ENCODE measurements around the gene PSMD9.
"Not testable (repeated sequence)": the region's sequence is repeated elsewhere in the genome, so short reads cannot be mapped to it uniquely, and the experiment has no call there.

The PSMD9 gene

DNA sequence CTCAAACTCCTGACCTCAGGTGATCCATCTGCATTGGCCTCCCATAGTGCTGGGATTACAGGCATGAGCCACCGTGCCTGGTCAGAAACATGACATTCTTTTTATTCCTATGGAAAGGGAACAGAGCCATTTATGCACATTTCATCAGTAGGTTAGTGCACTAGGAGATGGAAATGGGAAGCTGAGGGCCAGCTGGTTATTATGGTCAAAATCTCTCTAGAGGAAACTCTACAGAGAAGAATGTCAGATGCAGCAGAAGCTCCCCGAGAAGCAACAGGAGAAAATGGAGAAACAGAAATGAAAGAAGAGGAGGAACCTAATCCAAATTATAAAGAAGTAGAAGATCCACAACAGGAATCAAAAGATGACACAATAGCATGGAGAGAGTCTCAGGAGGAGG, 32.5 kb downstream of the PSMD9 start:
- no peak for DNase-seq (ENCODE audit: low read depth)

DNA sequence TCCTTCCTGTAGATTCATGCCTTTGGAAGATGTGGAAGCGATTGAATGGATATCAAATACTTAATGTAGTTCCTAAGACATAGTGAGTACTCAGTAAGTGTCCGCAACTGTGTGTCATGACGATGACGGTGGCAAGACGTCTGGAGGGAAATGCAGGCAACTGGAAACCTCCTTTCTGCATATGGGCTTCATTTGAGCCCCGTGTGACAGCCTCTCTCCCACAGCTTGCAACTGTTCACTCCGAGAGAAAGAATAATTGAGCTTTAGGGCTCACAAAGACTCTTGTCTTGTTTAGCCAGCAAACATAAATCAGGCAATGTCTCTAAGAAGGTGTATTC, 36.7 kb downstream of the PSMD9 start:
- peak; percentile 88 for DNase-seq (ENCODE audit: low read depth)

DNA sequence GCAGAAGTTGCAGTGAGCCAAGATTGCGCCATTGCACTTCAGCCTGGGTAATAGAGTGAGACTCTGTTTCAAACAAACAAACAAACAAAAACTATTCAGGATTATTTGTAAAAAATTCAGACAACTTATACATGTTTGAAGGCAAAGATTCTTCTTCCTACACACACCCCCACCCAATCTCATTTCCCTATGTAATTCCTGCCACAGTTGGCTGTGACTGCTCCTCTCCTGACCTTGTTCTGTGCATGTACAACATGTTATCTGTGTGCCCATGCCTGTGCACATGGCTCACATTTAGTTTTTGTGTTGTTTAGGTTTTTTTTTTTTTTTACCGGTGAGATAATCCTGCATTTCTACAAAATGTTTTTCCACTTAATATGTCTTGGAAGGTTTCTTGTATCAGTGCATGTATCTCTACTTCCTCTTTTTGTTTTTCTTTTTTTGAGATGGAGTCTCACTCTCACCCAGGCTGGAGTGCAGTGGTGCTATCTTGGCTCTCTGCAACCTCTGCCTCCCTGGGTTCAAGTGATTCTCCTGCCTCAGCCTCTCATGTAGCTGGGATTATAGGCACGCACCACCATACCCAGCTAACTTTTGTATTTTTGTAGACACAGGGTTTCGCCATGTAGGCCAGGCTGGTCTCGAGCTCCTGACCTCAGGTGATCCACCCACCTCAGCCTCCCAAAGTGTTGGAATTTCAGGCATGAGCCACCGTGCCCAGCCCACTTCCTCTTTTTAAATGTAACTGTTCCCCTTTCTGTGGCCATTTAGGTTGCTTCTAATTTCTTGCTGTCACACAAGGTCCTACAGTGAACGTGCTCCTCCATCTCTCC, 38.5 kb downstream of the PSMD9 start:
- no peak for DNase-seq (ENCODE audit: low read depth)

DNA sequence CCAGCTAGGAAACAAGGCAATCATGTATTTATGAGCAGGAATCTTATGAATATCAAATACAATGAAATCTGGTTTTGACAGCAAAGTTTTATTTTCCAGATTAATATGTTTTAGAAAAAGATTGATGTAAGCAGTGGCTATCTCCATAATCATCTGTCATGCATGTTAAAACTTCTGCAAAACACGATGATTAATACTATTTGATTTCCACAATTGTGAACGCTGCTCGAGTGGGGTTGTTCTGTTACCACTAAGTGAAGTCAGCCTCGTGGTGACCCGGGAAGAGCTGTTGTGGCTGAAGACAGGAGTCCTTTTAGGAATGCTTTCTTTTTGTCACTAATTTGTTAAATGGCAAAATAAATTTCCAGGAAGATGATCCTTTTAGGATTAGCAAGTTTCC, 39.2 kb downstream of the PSMD9 start:
- DNase-seq (ENCODE audit: low read depth): peak; percentile 41

DNA sequence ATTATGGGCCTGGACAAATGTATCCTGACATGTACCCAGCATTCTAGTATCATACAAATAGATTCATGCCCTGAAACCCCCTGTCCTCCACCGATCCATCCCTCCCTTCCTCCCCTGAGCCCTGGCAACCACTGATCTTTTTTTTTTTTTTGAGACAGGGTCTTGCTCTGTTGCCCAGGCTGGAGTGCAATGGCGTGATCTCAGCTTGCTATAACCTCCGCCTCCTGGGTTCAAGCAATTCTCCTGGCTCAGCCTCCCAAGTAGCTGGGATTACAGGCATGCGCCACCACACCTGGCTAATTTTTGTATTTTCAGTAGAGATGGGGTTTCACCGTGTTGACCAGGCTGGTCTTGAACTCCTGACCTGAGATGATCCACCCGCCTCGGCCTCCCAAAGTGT, 41.0 kb downstream of the PSMD9 start:
- not testable (repeated sequence) for DNase-seq (ENCODE audit: low read depth)

DNA sequence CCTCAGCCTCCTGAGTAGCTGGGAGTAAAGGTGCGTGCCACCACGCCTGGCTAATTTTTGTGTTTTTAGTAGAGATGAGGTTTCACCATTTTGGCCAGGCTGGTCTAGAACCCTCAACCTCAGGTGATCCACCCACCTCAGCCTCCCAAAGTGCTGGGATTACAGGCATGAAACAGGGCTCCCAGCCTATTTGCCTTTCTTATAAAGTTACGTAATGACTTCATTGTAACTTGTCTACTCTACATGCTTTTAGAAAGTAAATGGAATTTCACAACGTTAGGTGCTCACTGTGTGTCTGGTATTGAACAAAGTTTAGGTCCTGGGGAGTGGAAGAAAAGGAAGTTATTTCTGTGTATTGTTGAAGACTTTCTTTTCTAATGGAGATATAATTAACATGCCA, 42.3 kb downstream of the PSMD9 start:
- DNase-seq (ENCODE audit: low read depth): no peak

DNA sequence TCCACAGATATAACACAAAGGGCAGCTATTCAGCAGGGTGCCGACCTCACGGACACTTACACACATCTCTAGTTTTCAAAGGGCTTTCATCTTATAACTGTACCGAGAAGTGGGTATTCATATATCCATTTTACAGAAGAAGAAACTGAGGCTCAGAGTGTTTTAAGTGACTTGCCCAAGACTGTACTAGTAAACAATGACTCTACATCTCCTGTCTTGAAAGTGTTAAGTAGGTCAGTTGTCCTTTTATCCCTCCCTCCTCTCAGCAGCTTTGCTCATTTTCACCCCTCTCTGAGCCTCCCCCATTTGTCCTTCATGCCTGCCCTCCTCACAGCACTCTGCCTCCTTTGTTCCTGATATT, 43.6 kb downstream of the PSMD9 start:
- no peak for DNase-seq (ENCODE audit: low read depth)

DNA sequence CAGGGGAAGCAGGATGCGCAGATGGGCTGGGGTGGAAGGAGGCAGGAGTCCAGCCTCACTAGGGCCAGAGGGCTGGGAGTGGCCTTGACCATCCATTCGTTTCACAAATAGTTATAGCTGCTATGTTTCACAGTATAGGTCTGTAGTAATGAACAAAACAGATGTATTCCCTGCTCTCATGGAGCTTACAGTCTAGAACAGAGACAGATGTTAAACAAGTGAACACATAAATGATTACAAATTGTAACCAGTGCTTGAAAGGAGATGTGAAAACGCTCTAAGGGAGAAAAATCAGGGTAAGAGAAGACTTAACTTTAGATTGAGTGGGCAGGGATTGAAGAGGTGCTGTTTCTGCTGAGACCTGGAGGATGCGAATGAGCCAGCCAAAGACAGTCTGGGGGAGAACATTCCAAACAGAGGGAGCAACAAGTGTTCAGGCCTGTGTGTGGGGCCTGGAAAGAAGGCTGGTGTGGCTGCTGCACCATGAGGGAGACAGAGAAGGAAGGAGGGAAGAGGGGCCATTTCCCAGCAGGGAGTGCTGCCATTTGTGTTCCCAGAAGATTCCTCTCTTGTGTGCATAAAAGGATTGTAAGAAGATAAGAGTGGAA, 44.4 kb downstream of the PSMD9 start:
- no peak for DNase-seq (ENCODE audit: low read depth)

DNA sequence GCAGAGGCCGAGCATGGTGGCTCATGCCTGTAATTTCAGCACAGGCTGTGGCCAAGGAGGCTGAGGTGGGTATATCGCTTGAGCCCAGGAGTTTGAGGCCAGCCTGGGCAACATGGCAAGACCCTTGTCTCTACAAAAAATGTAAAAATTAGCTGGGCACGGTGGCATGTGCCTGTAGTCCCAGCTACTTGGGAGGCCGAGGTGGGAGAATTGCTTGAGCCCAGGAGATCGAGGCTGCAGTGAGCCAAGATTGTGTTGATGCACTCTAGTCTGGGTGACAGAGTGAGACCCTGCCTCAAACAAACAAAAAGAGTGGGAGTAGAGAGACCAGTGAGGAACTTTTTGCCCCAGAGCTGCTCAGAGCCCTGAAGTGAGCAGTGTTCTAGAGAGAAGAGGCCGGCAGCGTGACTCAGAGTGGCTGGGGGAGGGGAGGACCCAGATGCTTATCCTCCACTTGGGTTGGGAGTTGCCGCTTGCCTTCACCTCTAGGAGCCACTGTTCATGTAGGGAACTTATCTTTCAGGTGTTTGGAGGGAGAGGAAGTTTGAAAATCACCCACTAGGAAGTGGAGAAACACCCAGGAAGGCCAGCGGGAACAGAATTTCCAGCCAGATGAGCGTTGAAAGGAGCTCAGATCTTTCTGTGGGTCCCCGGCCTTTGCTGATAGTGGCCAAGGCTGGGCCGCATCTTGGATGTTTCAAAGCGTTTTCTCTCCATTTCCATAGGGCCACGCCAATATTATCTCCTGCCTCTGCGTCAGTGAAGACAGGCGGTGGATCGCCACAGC, 45.1 kb downstream of the PSMD9 start:
- DNase-seq (ENCODE audit: low read depth): peak; percentile 69

DNA sequence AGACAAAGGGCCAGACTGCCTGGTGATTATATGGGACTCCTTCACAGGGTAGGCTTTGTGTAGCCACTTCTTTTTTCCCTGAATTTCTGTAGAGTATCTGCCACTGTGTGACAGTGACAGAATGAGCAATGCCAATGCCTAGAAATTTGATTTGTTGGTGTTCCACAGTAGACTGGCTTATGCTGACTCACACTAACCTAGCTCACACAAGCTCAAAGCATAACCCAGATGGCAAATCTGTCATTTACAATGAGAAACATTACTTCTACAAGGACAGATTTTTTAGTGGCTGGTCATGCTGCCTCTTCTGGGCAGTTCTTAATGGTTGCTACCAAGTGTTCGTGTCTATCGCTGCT, 45.7 kb downstream of the PSMD9 start:
- peak; percentile 34 for DNase-seq (ENCODE audit: low read depth)

DNA sequence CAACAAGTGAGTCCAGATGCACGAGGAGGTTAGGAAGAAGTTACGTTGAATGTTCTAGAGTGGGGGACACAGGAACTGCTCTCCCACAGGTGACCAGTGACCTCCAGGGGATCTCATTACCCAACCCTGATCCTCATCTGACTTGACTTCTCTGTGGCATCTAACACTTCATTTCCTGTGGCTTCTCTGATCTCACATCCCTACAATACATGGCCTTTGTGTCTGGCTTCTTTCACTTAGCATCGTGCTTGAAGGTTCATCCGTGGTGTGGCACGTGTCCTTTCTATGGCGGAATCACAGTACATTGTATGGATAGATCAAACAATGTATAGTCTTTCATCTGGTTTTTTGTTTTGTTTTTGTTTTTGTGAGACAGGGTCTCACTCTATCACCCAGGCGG, 49.1 kb downstream of the PSMD9 start:
- no peak for DNase-seq (ENCODE audit: low read depth)

DNA sequence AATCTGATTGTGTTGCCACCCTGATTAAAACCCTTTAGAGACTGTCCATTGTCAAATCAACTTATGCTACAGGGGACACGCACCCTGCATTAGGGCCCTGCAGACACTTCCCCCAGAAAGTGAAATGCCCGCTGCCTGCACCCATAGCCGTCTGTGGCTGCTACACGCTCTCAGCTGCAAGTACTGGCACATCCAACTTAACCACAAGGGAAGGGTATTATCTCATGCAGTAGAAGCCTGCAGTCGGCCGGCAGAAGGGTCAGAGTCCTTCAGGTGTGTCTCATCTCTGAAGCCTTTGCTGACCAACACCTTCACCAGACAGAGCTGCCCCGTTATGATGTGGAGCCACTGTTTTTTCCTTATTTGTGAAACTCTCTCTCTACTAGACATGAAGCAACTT, 50.6 kb downstream of the PSMD9 start:
- no peak for DNase-seq (ENCODE audit: low read depth)

DNA sequence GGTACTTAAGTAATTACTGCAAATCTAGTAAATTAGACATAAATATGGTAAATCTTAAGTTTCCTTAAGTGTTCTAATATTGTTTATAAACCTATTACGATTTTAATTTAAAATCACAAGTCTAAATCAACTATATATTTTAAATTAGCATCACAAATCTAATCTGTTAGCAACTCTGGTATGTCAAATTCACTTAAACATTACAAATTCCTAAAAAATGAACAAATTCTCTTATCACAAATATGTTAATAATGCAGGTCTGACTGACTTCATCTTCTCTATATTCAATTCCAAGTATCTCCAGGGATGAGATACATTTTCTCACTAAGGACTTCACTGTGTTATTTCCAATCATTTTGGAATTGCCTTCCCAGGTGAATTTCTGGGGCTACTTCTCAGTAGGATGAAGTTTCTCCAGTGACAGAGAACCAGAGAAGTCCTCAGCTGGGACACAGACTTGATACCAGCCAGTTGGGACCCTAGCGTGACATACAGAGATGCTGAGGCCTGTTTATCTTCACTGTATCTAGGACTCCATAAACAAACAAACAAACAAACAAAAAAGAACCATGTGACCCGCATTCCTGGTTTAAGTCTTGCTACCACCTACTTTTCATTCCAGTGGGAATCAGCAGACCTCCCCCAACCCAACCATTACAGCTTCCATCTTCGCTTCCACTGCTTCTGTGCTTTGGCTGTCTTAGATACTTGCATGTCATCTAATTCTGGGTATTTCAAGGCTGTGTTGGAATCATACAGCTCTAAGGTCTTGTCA, 51.6 kb downstream of the PSMD9 start:
- no peak for DNase-seq (ENCODE audit: low read depth)

DNA sequence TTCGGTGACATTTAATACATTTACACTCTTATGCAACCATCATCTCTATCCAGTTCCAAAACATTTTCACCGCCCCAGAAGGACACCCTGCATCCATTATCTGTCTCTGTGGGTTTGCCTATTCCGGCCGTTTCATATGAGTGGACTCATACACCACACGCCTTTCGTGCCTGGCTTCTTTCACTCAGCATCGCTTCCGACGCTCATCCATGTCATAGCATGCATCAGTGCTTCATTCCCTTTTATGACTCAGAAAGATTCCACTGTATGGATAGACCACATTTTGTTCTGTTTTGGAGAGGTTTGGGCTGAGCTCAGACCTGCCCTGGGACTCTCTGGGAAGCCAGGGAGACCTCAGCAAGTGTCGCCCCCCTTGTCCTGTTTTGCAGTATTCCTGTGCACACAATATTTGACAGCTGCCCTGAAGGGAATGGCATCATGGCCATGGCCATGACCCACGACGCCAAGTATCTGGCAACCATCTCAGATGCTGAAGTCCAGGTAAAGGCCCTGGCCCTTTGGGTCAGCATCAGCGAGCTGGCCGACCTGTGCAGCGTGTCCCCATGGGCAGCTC, 53.6 kb downstream of the PSMD9 start:
- DNase-seq (ENCODE audit: low read depth): peak; percentile 36

DNA sequence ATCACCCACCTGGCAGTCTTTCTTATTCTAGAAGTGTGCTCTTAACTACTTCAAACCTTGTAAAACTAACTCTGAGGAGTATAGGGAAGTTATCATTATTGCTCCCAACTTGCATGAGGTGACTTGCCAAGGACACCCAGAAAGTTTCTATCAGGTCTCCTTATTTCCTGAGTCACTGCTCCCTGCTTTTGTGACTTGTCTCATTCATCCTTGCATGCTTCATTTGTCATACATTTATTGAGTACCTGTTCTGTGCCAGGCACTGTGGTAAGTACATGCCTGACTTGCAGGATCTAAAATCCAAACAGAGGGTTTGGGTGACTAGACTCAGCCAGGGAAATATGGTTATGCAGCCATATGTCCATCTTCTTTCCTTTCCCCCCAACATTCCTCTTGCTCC, 55.3 kb downstream of the PSMD9 start:
- no peak for DNase-seq (ENCODE audit: low read depth)

DNA sequence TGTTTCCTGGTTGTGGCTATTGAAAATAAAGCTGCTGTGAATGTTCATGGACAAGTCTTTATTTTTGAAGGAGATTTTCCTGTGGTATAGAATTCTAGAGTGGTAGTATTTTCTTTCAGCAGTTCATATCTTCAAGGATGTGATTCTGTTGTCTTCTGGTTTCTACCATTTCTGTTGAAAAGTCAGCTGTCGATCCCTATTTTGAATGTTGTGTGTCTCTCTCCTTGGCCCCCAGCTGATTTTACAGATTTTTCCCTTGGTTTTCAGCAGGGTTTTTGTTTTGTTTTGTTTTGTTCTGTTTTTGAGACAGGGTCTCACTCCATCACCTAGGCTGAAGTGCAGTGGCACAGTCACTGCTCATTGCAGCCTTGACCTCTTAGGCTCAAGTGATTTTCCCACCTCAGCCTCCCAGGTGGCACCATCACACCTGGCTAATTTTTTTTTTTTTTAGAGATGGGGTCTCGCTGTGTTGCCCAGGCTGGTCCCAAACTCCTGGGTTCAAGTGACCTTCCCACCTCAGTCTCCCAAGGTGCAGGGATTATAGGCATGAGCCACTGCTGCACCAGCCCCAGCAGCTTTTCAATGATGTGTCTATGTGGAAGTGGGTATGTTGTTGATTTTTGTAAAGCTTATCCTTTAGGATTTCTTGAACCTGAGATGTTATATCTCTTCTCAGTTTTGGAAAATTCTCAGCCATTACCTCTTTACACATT, 57.9 kb downstream of the PSMD9 start:
- DNase-seq (ENCODE audit: low read depth): no peak

DNA sequence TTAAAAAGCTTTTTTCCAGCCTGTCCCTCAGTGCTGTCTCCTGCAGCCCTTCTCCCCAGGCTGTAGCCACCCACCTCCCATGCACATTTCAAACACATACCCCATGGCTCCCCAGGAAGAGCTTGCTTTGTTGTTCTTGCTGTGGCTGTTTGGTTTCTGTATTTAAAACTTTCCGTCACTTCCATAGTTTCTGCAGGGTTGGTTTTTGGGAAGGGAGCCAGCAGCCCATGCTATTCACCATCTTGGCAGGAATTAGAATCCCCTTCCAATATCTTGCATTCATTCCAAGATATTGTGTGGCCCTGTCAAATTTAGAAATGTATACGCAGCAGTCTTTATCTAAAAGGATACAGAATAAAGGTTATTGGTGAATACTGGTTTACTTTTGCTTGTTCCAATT, 59.4 kb downstream of the PSMD9 start:
- DNase-seq (ENCODE audit: low read depth): no peak

DNA sequence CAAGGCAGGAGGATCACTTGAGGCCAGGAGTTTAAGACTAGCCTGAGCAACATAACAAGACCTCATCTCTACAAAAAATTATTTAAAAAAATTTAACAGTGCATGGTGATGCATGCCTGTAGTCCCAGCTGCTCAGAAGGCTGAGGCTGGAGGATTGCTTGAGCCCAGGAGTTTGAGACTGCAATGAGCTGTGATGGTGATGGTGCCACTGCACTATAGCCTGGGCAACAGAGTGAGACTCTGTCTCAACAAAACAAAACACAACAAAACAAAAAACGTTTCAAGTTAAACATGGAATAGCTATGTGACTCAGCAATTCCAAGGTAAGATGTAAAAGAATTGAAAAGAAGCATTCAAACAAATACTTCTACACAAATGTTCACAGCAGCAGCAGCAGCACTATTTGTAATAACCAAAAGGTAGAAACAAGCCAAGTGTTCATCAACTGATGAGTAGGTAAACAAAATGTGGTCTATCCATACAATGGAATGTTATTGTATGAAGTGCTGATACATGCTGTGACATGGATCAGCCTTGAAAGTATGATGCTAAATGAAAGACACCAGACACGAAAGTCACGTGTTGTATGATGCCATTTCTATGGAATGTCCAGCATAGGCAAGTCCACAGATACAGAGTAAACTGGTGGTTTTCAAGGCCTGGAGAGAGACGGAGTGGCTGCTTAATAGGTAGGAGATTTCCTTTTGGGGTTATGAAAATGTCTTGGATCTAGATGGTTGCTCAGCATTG, 61.2 kb downstream of the PSMD9 start:
- peak; percentile 81 for DNase-seq (ENCODE audit: low read depth)

DNA sequence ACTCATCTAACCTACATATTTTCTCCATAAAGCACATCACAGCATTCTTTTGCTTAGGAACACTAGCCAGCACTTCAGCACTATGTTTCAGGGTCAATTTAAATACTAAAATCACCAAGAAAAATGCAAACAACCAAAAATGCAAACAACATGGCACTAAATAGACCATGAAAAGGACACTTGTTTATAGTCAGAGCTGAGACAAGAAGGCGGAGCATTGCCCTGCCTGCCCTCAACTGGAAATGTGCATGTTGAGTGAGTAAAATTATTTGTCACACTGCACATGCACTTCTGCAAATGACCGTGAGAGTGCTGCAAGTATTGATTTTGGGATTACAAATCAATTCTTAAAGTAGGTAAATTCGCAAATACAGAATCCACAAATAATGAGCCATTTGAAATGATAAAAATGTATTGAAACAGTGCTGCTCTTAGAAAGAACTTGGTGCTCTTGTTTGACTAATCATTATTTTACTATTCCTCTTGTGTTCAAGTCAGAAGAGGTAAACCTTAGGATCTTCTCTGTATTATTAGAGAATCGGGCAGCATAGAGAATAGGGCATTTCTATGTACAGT, 64.6 kb downstream of the PSMD9 start:
- no peak for DNase-seq (ENCODE audit: low read depth)

DNA sequence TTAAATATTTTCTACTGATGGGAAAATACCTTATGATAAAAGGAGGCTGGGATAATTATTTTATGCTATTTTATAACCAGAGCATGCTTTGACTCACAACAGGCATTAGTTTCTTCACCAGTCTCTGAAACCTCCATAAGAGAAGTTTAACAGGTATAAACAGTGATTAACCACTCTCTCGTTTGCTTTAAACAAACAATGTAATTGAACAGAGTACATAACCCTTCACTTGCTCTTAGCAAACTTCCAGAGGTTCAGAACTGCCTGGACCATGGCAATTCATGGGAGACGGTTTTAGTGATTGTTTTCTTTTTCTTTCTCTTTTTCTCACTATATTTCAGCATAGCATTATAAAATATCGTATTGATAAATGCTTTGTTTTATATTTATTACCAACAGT, 65.1 kb downstream of the PSMD9 start:
- DNase-seq (ENCODE audit: low read depth): no peak
